ENCODE results near the gene NANS. TPM values are rescaled to one million over a fixed set of nuclear protein-coding genes. Genes with fewer than 3 reads are reported as not detected.
"Not testable (repeated sequence)": the region's sequence is repeated elsewhere in the genome, so short reads cannot be mapped to it uniquely, and the experiment has no call there.

Gene NANS
- total RNA-seq, 1 donor from 2014 or later, result 61.9 TPM

- ATAC-seq (no peak), DNase-seq (no peak)
- intact Hi-C loops (cut with DNase I), result no loop called here
- Histone ChIP-seq H3K36me3 (peaks cover 8% of the 10 kb centered on the region), H3K4me1 (peaks cover 22% of the 10 kb centered on the region), H3K27ac (peak overlapping the region; percentile 63), H3K9me3 (no peaks in the 10 kb centered on the region), H3K27me3 (ENCODE audit: low read depth) (no peaks in the 10 kb centered on the region), H3K4me3 (no peak overlapping the region)
- TF ChIP-seq, protein P1, sequence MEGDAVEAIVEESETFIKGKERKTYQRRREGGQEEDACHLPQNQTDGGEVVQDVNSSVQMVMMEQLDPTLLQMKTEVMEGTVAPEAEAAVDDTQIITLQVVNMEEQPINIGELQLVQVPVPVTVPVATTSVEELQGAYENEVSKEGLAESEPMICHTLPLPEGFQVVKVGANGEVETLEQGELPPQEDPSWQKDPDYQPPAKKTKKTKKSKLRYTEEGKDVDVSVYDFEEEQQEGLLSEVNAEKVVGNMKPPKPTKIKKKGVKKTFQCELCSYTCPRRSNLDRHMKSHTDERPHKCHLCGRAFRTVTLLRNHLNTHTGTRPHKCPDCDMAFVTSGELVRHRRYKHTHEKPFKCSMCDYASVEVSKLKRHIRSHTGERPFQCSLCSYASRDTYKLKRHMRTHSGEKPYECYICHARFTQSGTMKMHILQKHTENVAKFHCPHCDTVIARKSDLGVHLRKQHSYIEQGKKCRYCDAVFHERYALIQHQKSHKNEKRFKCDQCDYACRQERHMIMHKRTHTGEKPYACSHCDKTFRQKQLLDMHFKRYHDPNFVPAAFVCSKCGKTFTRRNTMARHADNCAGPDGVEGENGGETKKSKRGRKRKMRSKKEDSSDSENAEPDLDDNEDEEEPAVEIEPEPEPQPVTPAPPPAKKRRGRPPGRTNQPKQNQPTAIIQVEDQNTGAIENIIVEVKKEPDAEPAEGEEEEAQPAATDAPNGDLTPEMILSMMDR (IDR thresholded peaks at IDR 0.05), result no peak
Measured at GRCh38 chr9:98109052-98109451, 52.5 kb downstream of the NANS start.

- ATAC-seq; H3K36me3 ChIP-seq; H3K27ac ChIP-seq; H3K9me3 ChIP-seq; DNase-seq; intact Hi-C loops (cut with DNase I); H3K27me3 ChIP-seq (ENCODE audit: low read depth): not testable (repeated sequence)
- H3K4me3 ChIP-seq, result peak overlapping the region; percentile 78
- peaks cover 46% of the 10 kb centered on the region for H3K4me1 ChIP-seq
Measured at GRCh38 chr9:98117097-98117496, 60.6 kb downstream of the NANS start.

- intact Hi-C loops (cut with DNase I), result no loop called here
- H3K4me3 ChIP-seq, result peak overlapping the region; percentile 78
Measured at GRCh38 chr9:98117984-98118639, 61.6 kb downstream of the NANS start.

DNA sequence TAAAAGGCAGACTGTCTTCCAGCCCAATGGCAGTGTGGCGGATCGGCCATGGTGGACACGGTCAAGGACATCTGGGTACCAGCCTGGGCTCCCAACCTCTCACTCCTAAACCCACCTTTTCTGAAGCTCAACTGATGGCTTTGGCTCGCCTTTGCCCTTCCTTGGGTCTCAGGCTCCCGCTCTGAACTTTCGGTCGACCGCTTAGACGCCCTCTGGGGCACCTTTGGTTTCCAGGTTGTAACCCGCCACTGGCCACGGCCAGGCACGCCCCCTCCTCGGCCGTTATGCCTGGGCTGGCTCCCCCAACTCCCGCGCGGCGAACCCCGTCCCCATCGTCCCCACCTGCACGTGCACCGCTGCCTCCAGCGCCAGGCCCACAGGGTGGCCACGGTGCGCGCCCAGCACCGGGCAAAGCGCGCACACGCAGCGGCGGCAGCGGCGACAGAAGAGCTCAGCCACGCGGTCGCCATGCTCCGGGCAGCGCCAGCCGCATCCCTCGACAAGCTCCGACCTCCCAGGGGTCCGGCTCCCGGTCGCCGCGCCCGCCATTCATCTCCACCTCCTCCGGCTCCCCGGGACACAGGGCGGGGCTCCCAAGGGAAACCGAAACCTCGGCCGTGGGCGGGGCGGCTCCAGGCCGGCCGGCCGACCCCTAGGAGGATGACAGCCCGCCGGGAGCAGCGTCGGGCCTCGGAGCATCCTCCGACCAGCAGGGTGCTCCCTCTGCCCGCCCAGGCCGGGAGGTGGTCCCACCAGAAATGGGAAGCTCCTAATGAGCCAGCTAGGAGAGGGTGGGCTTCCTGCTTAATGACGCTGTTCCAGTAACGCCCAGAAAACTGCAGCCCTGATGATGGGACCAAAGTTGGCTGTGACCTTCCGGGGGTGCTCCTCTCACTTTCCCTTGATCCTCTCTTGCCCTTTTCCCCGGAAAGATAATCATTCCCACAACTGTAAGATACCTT lies 62.4 kb downstream of the NANS start, which contains the start of gene TRIM14:
Gene TRIM14, minus strand, starts transcription at position 583 of the 962 bp plus-strand sequence. Its CDS starts 34 bp downstream, at position 549.
- intact Hi-C loops (cut with DNase I), result no loop called here
- peaks cover 10% of the 10 kb centered on the region for H3K36me3 ChIP-seq
- TF ChIP-seq, protein P1 (IDR thresholded peaks at IDR 0.05), result peak; percentile 23

More at GRCh38 chr9:98117984-98118639, 61.6 kb downstream of the NANS start:
- no peaks in the 10 kb centered on the region for H3K9me3 ChIP-seq
- H3K4me1 ChIP-seq, result peaks cover 52% of the 10 kb centered on the region
- no peaks in the 10 kb centered on the region for H3K27me3 ChIP-seq (ENCODE audit: low read depth)
- H3K27ac ChIP-seq, result peak overlapping the region; percentile 83
- TF ChIP-seq, protein P1 (IDR thresholded peaks at IDR 0.05), result peak; percentile 19
- H3K36me3 ChIP-seq, result peaks cover 8% of the 10 kb centered on the region
- ATAC-seq (peak; percentile 25 to 43), DNase-seq (no peak)

DNA sequence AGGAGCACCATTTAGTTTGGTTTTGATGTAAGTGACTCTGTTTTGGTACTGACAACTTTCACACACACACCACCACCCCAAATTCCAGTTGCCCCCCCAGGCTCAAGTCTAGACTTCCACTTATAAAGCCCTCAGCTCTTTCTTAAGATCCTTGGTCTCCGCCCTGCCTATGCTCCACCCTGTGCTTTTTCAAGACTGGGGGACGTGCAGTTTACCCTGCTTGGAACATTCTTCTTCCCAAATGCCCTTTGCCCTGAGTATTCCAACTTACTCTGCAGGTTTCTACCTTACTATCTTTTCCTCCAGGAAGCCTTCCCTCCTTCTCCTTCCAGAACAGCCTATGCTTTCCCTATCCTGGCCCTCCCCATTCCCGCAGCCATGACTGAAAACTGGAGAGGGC lies 63.9 kb downstream of the NANS start:
- TF ChIP-seq, protein P1 (IDR thresholded peaks at IDR 0.05), result no peak
- Histone ChIP-seq H3K4me3 (no peak overlapping the region), H3K36me3 (peaks cover 23% of the 10 kb centered on the region), H3K27ac (peak overlapping the region; percentile 83), H3K4me1 (peaks cover 52% of the 10 kb centered on the region), H3K27me3 (ENCODE audit: low read depth) (no peaks in the 10 kb centered on the region), H3K9me3 (no peaks in the 10 kb centered on the region)
- peak; percentile 33 to 40 for ATAC-seq
- DNase-seq, result no peak
- intact Hi-C loops (cut with DNase I), result no loop called here

More for the DNA sequence above, 62.4 kb downstream of the NANS start, which contains the start of gene TRIM14:
- peak within 1 kb of the TSS; percentile 83 for H3K27ac ChIP-seq
- H3K4me1 ChIP-seq, result peaks cover 52% of the 10 kb centered on the region
- DNase-seq, result peak; percentile 91
- H3K9me3 ChIP-seq, result no peaks in the 10 kb centered on the region
- H3K4me3 ChIP-seq, result peak within 1 kb of the TSS; percentile 78
- peak; percentile 92 to 93 for ATAC-seq
- H3K27me3 ChIP-seq (ENCODE audit: low read depth), result no peaks in the 10 kb centered on the region
